ENCODE data around the gene RTP3. TPM values are rescaled to one million over a fixed set of nuclear protein-coding genes. Genes with fewer than 3 reads are reported as not detected.

Gene RTP3
- total RNA-seq: not detected
- total RNA-seq: 0 to 0.23 reads per million in 2 donors

DNA sequence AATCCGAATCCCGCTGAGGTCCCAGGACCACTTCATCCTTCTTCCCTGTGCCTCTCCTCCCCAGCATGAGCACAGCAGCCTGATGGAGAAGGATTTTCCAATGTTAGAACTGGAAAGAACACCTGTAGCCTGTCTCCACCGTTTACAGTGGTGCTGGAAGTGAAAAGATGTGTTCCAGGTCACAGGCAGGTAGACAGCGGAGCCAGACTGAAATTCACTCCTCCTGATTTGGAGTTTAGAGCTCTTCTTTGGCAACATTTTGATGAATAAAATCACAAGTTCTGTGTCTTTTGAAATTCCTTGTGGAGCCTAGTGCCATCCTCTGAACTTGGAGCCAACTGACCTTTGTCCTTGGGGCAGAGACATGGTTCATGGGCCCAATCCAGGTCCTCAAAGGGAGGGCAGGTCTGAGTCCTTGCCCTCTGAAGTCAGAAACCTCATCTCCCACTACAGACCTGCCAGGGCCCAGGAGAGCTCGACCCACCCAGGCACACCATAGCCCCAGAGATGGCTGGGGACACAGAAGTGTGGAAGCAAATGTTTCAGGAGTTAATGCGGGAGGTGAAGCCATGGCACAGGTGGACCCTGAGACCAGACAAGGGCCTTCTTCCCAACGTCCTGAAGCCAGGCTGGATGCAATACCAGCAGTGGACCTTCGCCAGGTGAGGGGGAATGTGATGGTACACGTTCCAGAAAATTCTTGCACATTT lies at the start of gene RTP3:
Gene RTP3 (plus strand): TSS at position 421 of the 710 bp plus-strand sequence. CDS start 87 bp downstream, at position 508.
- H3K27me3 Mint-ChIP-seq: peaks cover 12% of the 10 kb centered on the region
- ATAC-seq (no peak), DNase-seq (no peak)
- no peak within 1 kb of the TSS for H3K4me3 Mint-ChIP-seq
- peak within 1 kb of the TSS; percentile 74 for H3K27ac Mint-ChIP-seq
- no peaks in the 10 kb centered on the region for H3K4me1 Mint-ChIP-seq
- no peaks in the 10 kb centered on the region for H3K36me3 Mint-ChIP-seq (ENCODE audit: low read depth)
- H3K9me3 ChIP-seq (ENCODE audit: control insufficient read depth, low read length, poor library complexity, severe bottlenecking): no peaks in the 10 kb centered on the region

DNA sequence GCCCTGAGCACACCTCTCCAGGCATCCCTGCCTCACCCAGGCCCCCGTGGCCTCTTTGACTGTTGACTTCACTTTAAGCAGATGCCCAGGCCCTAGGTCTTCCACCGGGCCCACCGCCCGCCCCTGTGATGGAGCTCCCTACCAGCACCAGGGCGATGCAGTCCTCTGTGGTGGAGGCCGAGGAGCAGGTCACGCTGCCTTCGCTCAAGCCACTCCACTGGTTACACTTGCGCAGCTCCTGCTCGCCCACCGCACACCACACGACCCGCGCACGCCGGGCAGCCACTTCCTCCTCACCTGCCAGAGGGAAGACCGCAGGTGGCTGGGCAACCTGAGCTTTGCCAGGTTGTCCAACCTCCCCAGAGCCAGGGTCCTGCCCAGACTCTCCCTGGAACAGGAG lies 49.1 kb upstream of the RTP3 start:
- Mint-ChIP-seq H3K4me1 (peaks cover 3% of the 10 kb centered on the region), H3K36me3 (ENCODE audit: low read depth) (peaks cover 2% of the 10 kb centered on the region), H3K4me3 (no peak overlapping the region), H3K27me3 (peaks cover 52% of the 10 kb centered on the region), H3K27ac (no peak overlapping the region)
- ATAC-seq: no peak
- H3K9me3 ChIP-seq (ENCODE audit: control insufficient read depth, low read length, poor library complexity, severe bottlenecking): no peaks in the 10 kb centered on the region
- DNase-seq: no peak

DNA sequence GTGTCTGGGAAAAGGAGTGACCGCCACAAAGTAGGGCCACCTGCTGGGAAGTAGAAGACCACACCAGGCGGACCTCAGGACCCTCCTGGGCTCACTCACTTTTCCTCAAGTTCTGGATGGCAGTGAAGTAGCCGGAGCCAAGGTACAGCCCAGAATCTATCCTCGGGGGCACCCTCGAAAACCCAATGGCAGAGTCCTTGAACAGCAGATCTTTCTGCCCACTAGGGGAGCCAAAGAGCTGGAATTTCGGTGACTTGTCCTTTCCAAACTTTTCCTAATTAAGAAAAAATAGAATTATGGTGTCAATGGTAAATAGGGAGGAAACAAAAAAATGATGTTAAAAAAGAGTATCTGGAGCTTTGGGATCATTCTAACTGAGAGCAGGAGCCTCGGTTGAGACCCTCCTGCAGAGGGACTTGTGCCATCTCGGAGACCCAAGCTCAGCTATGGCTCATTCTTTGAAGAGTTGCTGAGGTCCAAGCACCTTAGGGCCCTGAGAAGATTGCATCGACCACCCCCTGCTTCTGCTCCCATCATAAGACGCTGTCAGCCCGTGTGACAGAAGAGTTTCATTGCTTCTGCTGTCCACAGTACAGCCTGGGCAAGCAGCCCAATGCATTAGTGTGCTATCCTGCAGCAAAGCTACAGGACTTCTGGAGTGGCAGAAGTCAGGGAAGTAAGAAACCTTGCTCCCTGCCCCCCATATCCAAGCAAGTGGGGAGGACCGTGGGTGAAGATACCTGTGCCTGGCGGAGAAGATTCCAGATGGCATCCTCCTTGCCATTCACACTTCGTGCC lies 47.8 kb upstream of the RTP3 start:
- H3K9me3 ChIP-seq (ENCODE audit: control insufficient read depth, low read length, poor library complexity, severe bottlenecking): no peaks in the 10 kb centered on the region
- peaks cover 6% of the 10 kb centered on the region for H3K4me1 Mint-ChIP-seq
- no peak for DNase-seq
- H3K4me3 Mint-ChIP-seq: no peak overlapping the region
- H3K27ac Mint-ChIP-seq: no peak overlapping the region
- peaks cover 56% of the 10 kb centered on the region for H3K27me3 Mint-ChIP-seq
- no peak for ATAC-seq
- H3K36me3 Mint-ChIP-seq (ENCODE audit: low read depth): peaks cover 2% of the 10 kb centered on the region

DNA sequence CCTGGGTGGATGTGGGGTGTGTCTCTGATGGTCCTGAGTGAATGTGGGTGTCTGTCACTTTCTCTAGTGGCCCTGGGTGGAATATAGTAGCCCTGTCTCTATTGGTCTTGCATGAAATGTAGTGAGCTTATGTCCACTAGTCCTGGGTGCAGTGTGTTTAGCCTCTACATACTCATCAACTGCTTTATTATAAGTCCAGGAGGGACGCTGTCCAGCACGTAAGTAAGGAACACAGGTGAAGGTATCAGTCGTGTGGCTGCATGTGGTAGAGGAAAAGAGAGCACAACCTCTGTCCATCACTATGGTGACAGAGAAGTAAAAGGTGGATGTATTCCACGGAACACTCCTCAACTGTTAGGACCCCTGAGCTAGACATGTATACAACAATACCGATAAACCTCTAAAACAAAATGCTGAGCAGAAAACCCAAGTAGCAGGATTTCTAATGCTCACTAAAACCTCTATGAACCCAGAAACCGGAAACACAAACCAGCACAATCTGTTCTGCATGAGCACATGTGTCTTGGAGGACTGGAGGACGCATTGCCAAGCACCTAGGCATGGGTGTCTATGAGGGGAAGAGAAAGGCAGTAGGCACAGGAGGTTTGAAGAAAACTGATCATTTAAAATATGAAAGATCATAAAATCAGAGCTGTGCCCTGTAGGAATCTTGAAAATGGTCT lies 44.1 kb upstream of the RTP3 start:
- H3K27ac Mint-ChIP-seq: no peak overlapping the region
- DNase-seq (no peak), ATAC-seq (no peak)
- no peaks in the 10 kb centered on the region for H3K9me3 ChIP-seq (ENCODE audit: control insufficient read depth, low read length, poor library complexity, severe bottlenecking)
- no peak overlapping the region for H3K4me3 Mint-ChIP-seq
- H3K27me3 Mint-ChIP-seq: peaks cover 51% of the 10 kb centered on the region
- H3K36me3 Mint-ChIP-seq (ENCODE audit: low read depth): peaks cover 2% of the 10 kb centered on the region
- H3K4me1 Mint-ChIP-seq: peaks cover 6% of the 10 kb centered on the region

DNA sequence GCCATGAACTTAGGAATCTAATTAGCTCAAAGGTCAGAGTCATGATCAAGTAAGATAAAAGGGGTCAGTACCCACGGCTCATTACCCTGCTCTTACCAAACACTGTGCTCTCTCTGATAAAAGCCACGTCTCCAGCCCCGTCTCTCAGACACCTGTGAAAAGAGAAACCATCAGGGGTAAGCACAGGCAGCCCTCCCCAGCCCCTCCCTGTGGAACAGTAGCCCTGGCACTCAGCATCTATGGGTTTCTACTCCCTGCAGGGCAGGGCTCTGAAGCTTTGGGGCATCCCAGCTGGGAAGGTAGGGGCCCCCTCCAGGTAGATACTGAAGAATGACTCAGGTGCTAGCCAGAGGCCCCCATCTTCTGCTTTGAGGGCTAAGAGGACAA lies 43.6 kb upstream of the RTP3 start:
- Mint-ChIP-seq H3K4me3 (no peak overlapping the region), H3K36me3 (ENCODE audit: low read depth) (peaks cover 2% of the 10 kb centered on the region), H3K27ac (no peak overlapping the region), H3K27me3 (peaks cover 48% of the 10 kb centered on the region), H3K4me1 (peaks cover 6% of the 10 kb centered on the region)
- no peaks in the 10 kb centered on the region for H3K9me3 ChIP-seq (ENCODE audit: control insufficient read depth, low read length, poor library complexity, severe bottlenecking)
- no peak for DNase-seq
- no peak for ATAC-seq

DNA sequence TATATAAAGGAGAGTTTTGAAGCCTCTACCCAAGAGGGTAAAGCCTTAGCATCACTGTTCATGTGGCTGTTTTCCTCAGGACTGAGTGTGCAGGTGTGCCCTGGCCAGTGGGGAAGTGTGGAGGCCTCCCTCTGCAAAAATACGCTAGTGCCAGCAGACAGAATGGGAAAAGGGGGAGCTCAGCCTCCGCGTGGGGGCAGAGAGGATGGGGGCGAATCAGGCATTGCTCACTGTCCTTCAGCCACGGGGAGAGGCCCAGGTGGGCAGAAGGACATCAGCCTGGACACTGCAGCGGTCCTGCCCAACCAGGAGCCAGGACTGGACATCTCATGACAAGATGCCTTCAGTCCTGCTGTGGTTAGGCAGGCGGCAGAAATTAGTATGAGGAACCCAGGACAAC lies 43.2 kb upstream of the RTP3 start:
- no peak for DNase-seq

DNA sequence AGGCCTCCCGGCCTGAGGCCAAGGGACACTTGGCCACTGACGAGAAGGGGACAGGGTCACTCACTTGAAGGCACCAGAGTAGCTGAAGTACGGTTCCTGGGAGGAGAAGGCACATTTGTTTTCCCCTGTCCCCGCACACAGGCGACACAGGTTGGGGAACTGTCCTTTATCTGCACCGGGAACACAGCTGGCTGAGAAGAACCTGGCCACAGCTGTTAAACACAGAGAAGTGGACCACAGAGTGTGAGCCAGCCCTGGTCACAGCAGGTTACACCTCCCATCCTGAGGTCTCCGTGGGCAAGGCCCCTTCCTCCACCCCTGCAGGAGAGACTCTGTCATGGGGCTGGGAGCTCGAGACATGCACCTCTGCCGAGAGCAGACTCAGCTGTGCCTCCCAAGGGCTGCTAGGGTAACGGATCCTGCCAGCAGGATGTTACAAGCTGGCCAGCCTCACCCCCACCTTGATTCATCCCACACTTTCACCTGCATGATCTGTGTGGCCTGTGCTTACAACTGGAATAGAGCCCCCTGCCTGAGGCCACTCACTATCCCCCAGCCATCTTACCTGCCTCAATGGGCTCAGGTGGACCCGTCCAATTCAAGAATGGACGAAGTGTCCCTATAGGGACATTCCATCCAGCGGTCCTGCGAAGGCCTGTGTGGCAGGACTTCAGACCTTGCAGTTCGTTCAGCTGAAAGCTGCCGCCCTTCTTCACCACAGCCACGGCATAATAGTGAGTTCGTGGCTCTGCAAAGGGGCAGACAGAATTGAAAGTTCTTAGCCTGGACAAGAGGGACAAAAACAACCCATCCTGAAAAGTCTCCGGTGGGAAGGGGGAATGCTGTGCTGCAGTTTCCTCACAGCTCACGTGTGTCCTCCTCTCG lies 42.3 kb upstream of the RTP3 start:
- Mint-ChIP-seq H3K27ac (no peak overlapping the region), H3K27me3 (peaks cover 54% of the 10 kb centered on the region), H3K4me1 (peaks cover 6% of the 10 kb centered on the region), H3K36me3 (ENCODE audit: low read depth) (peaks cover 2% of the 10 kb centered on the region), H3K4me3 (no peak overlapping the region)
- H3K9me3 ChIP-seq (ENCODE audit: control insufficient read depth, low read length, poor library complexity, severe bottlenecking): no peaks in the 10 kb centered on the region
- ATAC-seq: no peak
- DNase-seq: no peak

More for the DNA sequence above, 43.2 kb upstream of the RTP3 start:
- H3K27me3 Mint-ChIP-seq: peaks cover 49% of the 10 kb centered on the region
- peaks cover 6% of the 10 kb centered on the region for H3K4me1 Mint-ChIP-seq
- no peaks in the 10 kb centered on the region for H3K9me3 ChIP-seq (ENCODE audit: control insufficient read depth, low read length, poor library complexity, severe bottlenecking)
- ATAC-seq: no peak
- no peak overlapping the region for H3K27ac Mint-ChIP-seq
- no peak overlapping the region for H3K4me3 Mint-ChIP-seq
- H3K36me3 Mint-ChIP-seq (ENCODE audit: low read depth): peaks cover 2% of the 10 kb centered on the region

DNA sequence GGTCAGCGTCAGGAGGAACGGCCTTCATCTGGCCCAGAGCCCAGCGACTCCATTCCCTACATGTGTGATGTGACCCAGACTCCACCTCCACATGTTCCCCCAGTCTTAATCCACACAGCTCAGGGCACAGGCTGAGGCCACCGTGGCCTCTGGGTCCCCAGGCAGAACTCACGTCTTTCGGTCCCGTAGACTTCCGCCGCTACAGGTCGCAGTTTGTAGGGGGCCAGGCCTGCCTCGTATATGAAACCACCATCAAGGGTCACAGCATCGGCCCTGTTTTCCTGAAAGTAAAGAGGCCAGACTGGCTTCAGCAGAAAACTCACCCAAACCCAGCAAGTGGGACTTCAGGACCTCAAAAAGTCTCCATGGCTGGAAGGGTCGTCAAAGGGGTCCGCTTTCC lies 41.7 kb upstream of the RTP3 start:
- DNase-seq (no peak), ATAC-seq (no peak)
- H3K4me1 Mint-ChIP-seq: peaks cover 6% of the 10 kb centered on the region
- H3K36me3 Mint-ChIP-seq (ENCODE audit: low read depth): no peaks in the 10 kb centered on the region
- no peaks in the 10 kb centered on the region for H3K9me3 ChIP-seq (ENCODE audit: control insufficient read depth, low read length, poor library complexity, severe bottlenecking)
- no peak overlapping the region for H3K4me3 Mint-ChIP-seq
- no peak overlapping the region for H3K27ac Mint-ChIP-seq
- peaks cover 52% of the 10 kb centered on the region for H3K27me3 Mint-ChIP-seq

DNA sequence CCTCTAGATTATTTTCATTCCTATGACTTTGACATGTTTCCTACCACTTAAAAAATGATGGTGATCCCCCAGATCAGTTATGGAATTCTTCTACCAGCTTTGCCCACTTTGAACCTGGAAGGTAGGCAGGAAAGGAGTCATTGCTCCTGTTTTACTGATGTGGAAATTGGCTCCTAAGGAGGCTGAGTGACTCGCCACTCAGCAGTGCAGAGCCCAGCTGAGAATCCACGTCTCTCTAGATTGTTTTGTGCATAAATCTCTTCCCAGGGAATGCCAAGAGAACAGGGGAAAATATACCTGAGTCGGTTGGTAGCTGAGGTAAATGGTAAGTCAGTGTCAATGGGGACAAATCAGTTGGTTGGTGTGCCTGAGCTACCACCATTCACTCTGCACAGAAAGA lies 37.7 kb upstream of the RTP3 start:
- H3K36me3 Mint-ChIP-seq (ENCODE audit: low read depth): peaks cover 6% of the 10 kb centered on the region
- H3K4me3 Mint-ChIP-seq: no peak overlapping the region
- H3K27ac Mint-ChIP-seq: no peak overlapping the region
- no peak for DNase-seq
- H3K27me3 Mint-ChIP-seq: peaks cover 54% of the 10 kb centered on the region
- peaks cover 4% of the 10 kb centered on the region for H3K4me1 Mint-ChIP-seq
- no peaks in the 10 kb centered on the region for H3K9me3 ChIP-seq (ENCODE audit: control insufficient read depth, low read length, poor library complexity, severe bottlenecking)
- no peak for ATAC-seq

DNA sequence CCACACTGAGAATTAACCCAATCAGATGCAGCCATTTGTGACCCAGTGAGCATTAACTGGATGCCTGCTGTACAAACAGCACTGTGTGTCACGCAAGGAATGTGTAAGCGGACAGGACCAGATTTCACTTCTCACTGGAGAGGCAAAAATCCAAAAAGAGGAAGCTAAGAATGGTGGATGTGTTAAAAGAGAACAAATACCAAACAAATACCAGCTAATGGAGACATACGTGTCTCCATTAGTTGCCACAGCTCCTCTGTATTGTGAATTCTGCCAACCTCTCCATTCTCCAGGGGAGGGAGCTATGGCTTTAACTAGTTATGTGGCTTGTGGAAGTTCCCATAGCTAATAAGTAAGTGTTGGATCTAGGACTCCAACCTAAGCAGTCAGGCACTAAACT lies 35.7 kb upstream of the RTP3 start:
- H3K36me3 Mint-ChIP-seq (ENCODE audit: low read depth): peaks cover 6% of the 10 kb centered on the region
- peaks cover 4% of the 10 kb centered on the region for H3K4me1 Mint-ChIP-seq
- ATAC-seq (no peak), DNase-seq (no peak)
- no peak overlapping the region for H3K4me3 Mint-ChIP-seq
- H3K9me3 ChIP-seq (ENCODE audit: control insufficient read depth, low read length, poor library complexity, severe bottlenecking): no peaks in the 10 kb centered on the region
- H3K27ac Mint-ChIP-seq: no peak overlapping the region
- peaks cover 70% of the 10 kb centered on the region for H3K27me3 Mint-ChIP-seq

DNA sequence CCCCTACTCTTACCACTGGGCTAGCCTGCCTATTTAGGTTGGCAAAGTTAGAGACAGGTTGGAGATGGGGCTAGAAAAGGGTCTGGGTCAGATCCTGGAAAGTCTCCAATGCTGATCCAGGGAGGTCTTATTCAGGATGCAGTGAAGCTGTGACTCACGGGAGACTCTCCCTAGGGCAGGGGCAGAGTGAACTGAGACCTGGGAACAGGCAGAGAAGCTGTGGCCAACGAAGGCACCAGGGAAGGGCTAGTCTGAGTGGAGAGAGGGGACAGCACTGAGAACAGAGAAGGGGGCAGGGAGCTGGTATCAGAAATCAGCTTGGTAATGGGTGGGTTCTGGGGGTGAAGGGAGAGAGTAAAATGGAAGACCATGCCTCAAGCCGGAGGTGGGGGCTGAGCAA lies 35.3 kb upstream of the RTP3 start:
- Mint-ChIP-seq H3K4me1 (peaks cover 4% of the 10 kb centered on the region), H3K27me3 (peaks cover 71% of the 10 kb centered on the region), H3K4me3 (no peak overlapping the region), H3K27ac (no peak overlapping the region), H3K36me3 (ENCODE audit: low read depth) (peaks cover 6% of the 10 kb centered on the region)
- no peak for ATAC-seq
- DNase-seq: no peak
- no peaks in the 10 kb centered on the region for H3K9me3 ChIP-seq (ENCODE audit: control insufficient read depth, low read length, poor library complexity, severe bottlenecking)

DNA sequence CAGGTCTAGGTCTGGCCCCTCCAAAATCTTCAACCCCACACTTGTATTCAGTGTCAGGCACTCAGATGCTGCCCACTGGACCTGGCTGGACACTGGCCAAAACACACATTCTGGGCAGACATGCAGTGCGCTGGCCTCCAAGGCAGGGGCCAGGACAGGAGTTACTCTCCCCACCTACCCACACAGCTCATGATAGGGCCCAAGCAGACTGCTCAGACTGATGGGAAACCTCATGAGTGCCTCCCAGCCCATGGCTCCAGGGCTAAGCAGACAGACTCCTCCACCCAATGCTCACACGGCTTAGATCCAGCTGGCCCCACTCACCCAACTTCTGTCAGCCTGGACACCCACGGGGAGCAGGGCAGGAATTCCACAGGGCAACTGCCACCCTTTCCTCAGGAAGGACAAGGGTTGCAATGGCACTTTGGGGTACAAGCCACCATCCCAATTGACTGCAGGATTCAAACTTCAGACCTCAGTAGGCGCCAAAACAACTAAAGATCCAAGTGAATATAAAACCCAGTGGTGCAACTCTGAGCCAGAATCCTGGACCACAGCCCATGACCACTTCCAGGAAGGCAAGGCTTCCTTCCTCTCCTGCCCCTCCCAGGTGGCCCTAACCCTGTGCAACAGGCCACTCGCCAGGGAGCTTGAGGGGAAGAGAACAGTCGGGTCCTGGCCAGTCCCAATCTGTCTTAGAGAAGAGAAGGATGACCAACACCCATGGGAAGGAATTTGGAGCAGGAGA lies 34.5 kb upstream of the RTP3 start:
- Mint-ChIP-seq H3K27me3 (peaks cover 71% of the 10 kb centered on the region), H3K4me3 (no peak overlapping the region), H3K4me1 (peaks cover 4% of the 10 kb centered on the region), H3K36me3 (ENCODE audit: low read depth) (peaks cover 6% of the 10 kb centered on the region), H3K27ac (no peak overlapping the region)
- ATAC-seq: no peak
- no peak for DNase-seq
- no peaks in the 10 kb centered on the region for H3K9me3 ChIP-seq (ENCODE audit: control insufficient read depth, low read length, poor library complexity, severe bottlenecking)

All from T-helper 17 cell (primary cell).